ENCODE measurements around the gene ZEB1. TPM values are rescaled to one million over a fixed set of nuclear protein-coding genes. Genes with fewer than 3 reads are reported as not detected.
A peak's percentile ranks its signal among the peaks of the same experiment; 100 is the strongest.

ZEB1 gene
- total and polyA plus RNA-seq, 2 donors from 2014 or later: 5.5 to 43.0 TPM

GRCh38 chr10:31321396-31321941 is 2.5 kb downstream of the ZEB1 start:
- Histone ChIP-seq H3K27ac (ENCODE audit: low read depth in 2 of 2, low read length in 2 of 2) (peak overlapping the region in 1 of 2 donors; percentile 29), H3K27me3 (ENCODE audit: control insufficient read depth, insufficient read depth, low read length) (no peaks in the 10 kb centered on the region), H3K9ac (ENCODE audit: low read length in 3 of 3) (peak overlapping the region in 2 of 3 donors; percentile 62 to 85), H3K36me3 (ENCODE audit: control insufficient read depth in 2 of 3, insufficient read depth in 3 of 3, low read length in 3 of 3) (no peaks in the 10 kb centered on the region), H3K4me3 (ENCODE audit: low read length in 3 of 3) (peak overlapping the region; percentile 75 to 91 (median 86)), H3K9me3 (ENCODE audit: control insufficient read depth in 2 of 3, insufficient read depth in 1 of 3, low read length in 3 of 3) (no peaks in the 10 kb centered on the region), H3K4me1 (ENCODE audit: control insufficient read depth in 2 of 3, insufficient read depth in 2 of 3, low read depth in 1 of 3, low read length in 3 of 3) (no peaks in the 10 kb centered on the region)
- DNase-seq (peak in 2 of 5 donors; percentile 34 to 47), FAIRE-seq (no peak)
- intact Hi-C loops (cut with DNase I): no loop called here
- no peak for TF ChIP-seq CTCF (IDR thresholded peaks at IDR 0.05; ENCODE audit: borderline replicate concordance, extremely low read depth, insufficient read depth)

DNA sequence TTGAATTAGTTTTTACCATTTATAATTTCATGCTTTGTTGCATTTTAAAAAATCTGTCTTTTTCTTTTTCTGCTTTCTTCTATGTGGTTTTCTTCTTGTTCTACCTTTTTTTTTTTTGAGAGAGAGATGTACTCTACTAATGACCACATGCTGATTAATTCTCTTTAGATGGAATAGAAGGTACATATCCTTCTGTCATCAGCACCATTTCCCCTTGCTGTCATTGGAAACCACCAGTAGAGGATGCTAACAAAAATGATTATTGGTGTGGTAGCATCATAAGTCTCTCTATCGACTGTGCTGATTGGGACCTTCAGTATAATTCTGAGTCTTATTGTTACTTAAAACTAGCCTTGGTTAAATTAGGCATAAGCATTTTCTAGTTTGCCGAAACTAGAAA is 3.6 kb downstream of the ZEB1 start:
- Histone ChIP-seq H3K27ac (ENCODE audit: low read depth in 2 of 2, low read length in 2 of 2) (no peak overlapping the region), H3K9ac (ENCODE audit: low read length in 3 of 3) (no peak overlapping the region), H3K27me3 (ENCODE audit: control insufficient read depth, insufficient read depth, low read length) (no peaks in the 10 kb centered on the region), H3K9me3 (ENCODE audit: control insufficient read depth in 2 of 3, insufficient read depth in 1 of 3, low read length in 3 of 3) (no peaks in the 10 kb centered on the region), H3K4me1 (ENCODE audit: control insufficient read depth in 2 of 3, insufficient read depth in 2 of 3, low read depth in 1 of 3, low read length in 3 of 3) (no peaks in the 10 kb centered on the region), H3K4me3 (ENCODE audit: low read length in 3 of 3) (no peak overlapping the region), H3K36me3 (ENCODE audit: control insufficient read depth in 2 of 3, insufficient read depth in 3 of 3, low read length in 3 of 3) (no peaks in the 10 kb centered on the region)
- intact Hi-C loops (cut with DNase I): no loop called here
- peak; percentile 18 for TF ChIP-seq CTCF (IDR thresholded peaks at IDR 0.05; ENCODE audit: borderline replicate concordance, extremely low read depth, insufficient read depth)
- DNase-seq (peak in 1 of 5 donors; percentile 21), FAIRE-seq (no peak)

DNA sequence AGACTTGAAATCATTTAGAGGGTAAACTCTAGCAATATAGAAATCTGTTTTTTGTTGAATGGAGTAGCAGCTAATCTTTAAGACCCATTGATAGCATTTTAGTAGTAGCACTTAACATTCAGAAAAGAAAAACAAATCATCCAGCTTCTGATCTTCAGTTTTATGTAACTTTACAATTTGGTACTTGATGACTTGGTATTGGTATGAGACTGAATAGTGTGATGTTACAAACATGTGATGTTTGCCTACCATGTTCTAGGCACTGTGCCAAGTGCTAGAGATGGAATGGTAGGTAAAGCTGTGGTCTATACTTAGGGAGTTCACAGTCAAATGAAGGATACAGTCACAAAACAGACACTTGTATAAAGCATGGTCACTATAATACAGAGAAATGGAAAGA is 21.3 kb downstream of the ZEB1 start:
- Histone ChIP-seq H3K36me3 (ENCODE audit: control insufficient read depth in 2 of 3, insufficient read depth in 3 of 3, low read length in 3 of 3) (no peaks in the 10 kb centered on the region), H3K4me3 (ENCODE audit: low read length in 3 of 3) (no peak overlapping the region), H3K9me3 (ENCODE audit: control insufficient read depth in 2 of 3, insufficient read depth in 1 of 3, low read length in 3 of 3) (no peaks in the 10 kb centered on the region), H3K9ac (ENCODE audit: low read length in 3 of 3) (no peak overlapping the region), H3K27ac (ENCODE audit: low read depth in 2 of 2, low read length in 2 of 2) (no peak overlapping the region), H3K4me1 (ENCODE audit: control insufficient read depth in 2 of 3, insufficient read depth in 2 of 3, low read depth in 1 of 3, low read length in 3 of 3) (no peaks in the 10 kb centered on the region), H3K27me3 (ENCODE audit: control insufficient read depth, insufficient read depth, low read length) (no peaks in the 10 kb centered on the region)
- FAIRE-seq (no peak), DNase-seq (no peak)
- intact Hi-C loops (cut with DNase I): no loop called here
- no peak for TF ChIP-seq CTCF (IDR thresholded peaks at IDR 0.05; ENCODE audit: borderline replicate concordance, extremely low read depth, insufficient read depth)

DNA sequence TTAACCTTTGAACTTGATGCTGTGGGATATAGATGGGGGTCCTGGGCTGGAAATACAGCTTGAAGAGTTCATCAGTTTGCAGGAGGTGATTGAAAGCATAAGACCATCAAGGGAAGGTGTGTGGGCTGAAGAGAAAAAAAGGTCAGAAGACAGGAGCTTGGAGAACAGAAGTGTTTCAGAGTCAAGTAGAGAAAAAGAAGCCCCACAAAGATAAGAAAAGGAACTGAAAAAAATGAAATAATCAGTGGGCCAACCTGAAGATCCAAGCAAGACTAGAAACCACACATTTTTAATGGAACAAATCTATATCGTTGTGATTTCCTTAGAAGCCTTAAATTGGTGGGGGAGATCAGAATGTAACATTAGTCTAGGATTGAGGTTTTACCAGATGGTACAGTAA is 22.5 kb downstream of the ZEB1 start:
- Histone ChIP-seq H3K27ac (ENCODE audit: low read depth in 2 of 2, low read length in 2 of 2) (no peak overlapping the region), H3K4me1 (ENCODE audit: control insufficient read depth in 2 of 3, insufficient read depth in 2 of 3, low read depth in 1 of 3, low read length in 3 of 3) (no peaks in the 10 kb centered on the region), H3K9me3 (ENCODE audit: control insufficient read depth in 2 of 3, insufficient read depth in 1 of 3, low read length in 3 of 3) (no peaks in the 10 kb centered on the region), H3K9ac (ENCODE audit: low read length in 3 of 3) (no peak overlapping the region), H3K27me3 (ENCODE audit: control insufficient read depth, insufficient read depth, low read length) (no peaks in the 10 kb centered on the region), H3K4me3 (ENCODE audit: low read length in 3 of 3) (no peak overlapping the region), H3K36me3 (ENCODE audit: control insufficient read depth in 2 of 3, insufficient read depth in 3 of 3, low read length in 3 of 3) (no peaks in the 10 kb centered on the region)
- no peak for TF ChIP-seq CTCF (IDR thresholded peaks at IDR 0.05; ENCODE audit: borderline replicate concordance, extremely low read depth, insufficient read depth)
- FAIRE-seq (no peak), DNase-seq (no peak)
- intact Hi-C loops (cut with DNase I): no loop called here
